GM21619 (cell line): ENCODE measurements around the gene EFEMP2.
"Not testable (repeated sequence)": the region's sequence is repeated elsewhere in the genome, so short reads cannot be mapped to it uniquely, and the experiment has no call there.

Experiments
- ATAC-seq: cut with Tn5 transposase; IDR thresholded peaks from one replicate; pipeline ENCODE4 v1.9.1; 2021; ENCODE audit not compliant: unreplicated experiment

Gene EFEMP2

GRCh38 chr11:65900125-65900898 is 27.7 kb upstream of the EFEMP2 start, which contains the start of gene FOSL1:
Gene FOSL1, minus strand, starts transcription at chr11:65900388. Its CDS starts 49 bp downstream, at chr11:65900339.
- ATAC-seq: peak; percentile 75

- no peak for ATAC-seq
Measured at GRCh38 chr11:65899356-65900124, 26.9 kb upstream of the EFEMP2 start.

GRCh38 chr11:65898656-65899355 is 26.2 kb upstream of the EFEMP2 start:
- ATAC-seq: no peak

GRCh38 chr11:65897020-65897471 is 24.4 kb upstream of the EFEMP2 start:
- no peak for ATAC-seq

GRCh38 chr11:65896034-65896999 is 23.7 kb upstream of the EFEMP2 start:
- no peak for ATAC-seq

- ATAC-seq: no peak
Measured at GRCh38 chr11:65895482-65895981, 22.9 kb upstream of the EFEMP2 start.

GRCh38 chr11:65894034-65894591 is 21.5 kb upstream of the EFEMP2 start:
- ATAC-seq: no peak

- no peak for ATAC-seq
Measured at GRCh38 chr11:65892661-65893317, 20.2 kb upstream of the EFEMP2 start.

GRCh38 chr11:65892137-65892540 is 19.5 kb upstream of the EFEMP2 start:
- not testable (repeated sequence) for ATAC-seq

GRCh38 chr11:65891219-65892136 is 18.9 kb upstream of the EFEMP2 start:
- no peak for ATAC-seq

GRCh38 chr11:65890324-65891218 is 18.0 kb upstream of the EFEMP2 start, which contains the start of gene CCDC85B:
Gene CCDC85B, plus strand, starts transcription at chr11:65890673. Its CDS starts 111 bp downstream, at chr11:65890784.
- peak; percentile 45 for ATAC-seq

GRCh38 chr11:65888163-65888814 is 15.7 kb upstream of the EFEMP2 start, which contains the start of gene FIBP:
Gene FIBP, minus strand, starts transcription at chr11:65888471. Its CDS starts 53 bp downstream, at chr11:65888418.
- peak; percentile 43 for ATAC-seq

GRCh38 chr11:65887723-65888162 is 15.1 kb upstream of the EFEMP2 start:
- ATAC-seq: peak; percentile 1

- no peak for ATAC-seq
Measured at GRCh38 chr11:65886826-65887722, 14.5 kb upstream of the EFEMP2 start.

GRCh38 chr11:65885808-65886536 is 13.4 kb upstream of the EFEMP2 start:
- no peak for ATAC-seq
